Muscle of back (tissue), 10 donors: ENCODE results near the gene RFX1. TPM values are rescaled to one million over a fixed set of nuclear protein-coding genes. Genes with fewer than 3 reads are reported as not detected.

Source experiments
- polyA plus RNA-seq, 10 donors: library from polyadenylated mRNA; unstranded; fragments of 120-200 nt; gene quantifications; one replicate each; pipeline ENCODE4 v1.2.1, GENCODE V29; 2013; ENCODE audit not compliant: insufficient read length in 10 of 10

The RFX1 gene
- polyA plus RNA-seq, 10 donors: 4.7 to 8.4 (median 6.9) TPM

Other genes with a start within 250 kb of the RFX1 start
- gene MRI1, start 241.8 kb downstream of the RFX1 start, polyA plus RNA-seq: 10 to 100 TPM; 13.6 to 22.0 (median 15.5) TPM
- 100 to 1,000 TPM in 6 of 10 donors, 10 to 100 TPM in 4; 81.1 to 140 (median 107) TPM for gene C19orf53, start 231.9 kb downstream of the RFX1 start, polyA plus RNA-seq
- 1 to 10 TPM; 2.5 to 5.5 (median 3.2) TPM for gene ZSWIM4, start 210.9 kb downstream of the RFX1 start, polyA plus RNA-seq
- gene NANOS3, start 129.2 kb downstream of the RFX1 start, polyA plus RNA-seq: 1 to 10 TPM in 7 of 10 donors, under 1 TPM in 3; 0.57 to 2.0 (median 1.3) TPM
- gene BRME1, start 100.2 kb downstream of the RFX1 start, polyA plus RNA-seq: 1 to 10 TPM; 2.6 to 4.7 (median 4.1) TPM
- gene CC2D1A, start 100.1 kb downstream of the RFX1 start, polyA plus RNA-seq: 10 to 100 TPM; 10.5 to 16.4 (median 12.8) TPM
- 1 to 10 TPM in 4 of 10 donors, under 1 TPM in 6; 0.26 to 1.7 (median 0.83) TPM for gene PODNL1, start 67.9 kb downstream of the RFX1 start, polyA plus RNA-seq
- 10 to 100 TPM; 15.9 to 23.8 (median 18.4) TPM for gene DCAF15, start 53.8 kb downstream of the RFX1 start, polyA plus RNA-seq
- not detected for gene RLN3, start 21.8 kb upstream of the RFX1 start, polyA plus RNA-seq
- gene IL27RA, start 25.4 kb upstream of the RFX1 start, polyA plus RNA-seq: 1 to 10 TPM; 1.5 to 6.6 (median 3.2) TPM
- 1 to 10 TPM in 2 of 10 donors, under 1 TPM in 8; 0.08 to 1.7 (median 0.57) TPM for gene PALM3, start 55.8 kb upstream of the RFX1 start, polyA plus RNA-seq
- gene MISP3, start 66.5 kb upstream of the RFX1 start, polyA plus RNA-seq: 1 to 10 TPM in 2 of 10 donors, under 1 TPM in 8; 0.36 to 1.2 (median 0.53) TPM
- not detected for gene C19orf67, start 79.5 kb upstream of the RFX1 start, polyA plus RNA-seq
- gene SAMD1, start 84.4 kb upstream of the RFX1 start, polyA plus RNA-seq: 10 to 100 TPM; 33.6 to 54.3 (median 38.9) TPM
- gene PRKACA, start 111.4 kb upstream of the RFX1 start, polyA plus RNA-seq: 100 to 1,000 TPM; 279 to 512 (median 454) TPM
- gene ASF1B, start 130.3 kb upstream of the RFX1 start, polyA plus RNA-seq: 10 to 100 TPM in 3 of 10 donors, 1 to 10 TPM in 7; 6.3 to 15.5 (median 9.1) TPM
- gene ADGRL1, start 199.8 kb upstream of the RFX1 start, polyA plus RNA-seq: 10 to 100 TPM; 13.3 to 27.0 (median 17.8) TPM